Astrocyte (in vitro differentiated cells and primary cell): Measurements from ENCODE around the gene POLD3. TPM values are rescaled to one million over a fixed set of nuclear protein-coding genes. Genes with fewer than 3 reads are reported as not detected.

ENCODE experiments used
- DNase-seq: peaks from one replicate; pipeline ENCODE4 v3.0.0-alpha.2; 2010; ENCODE audit warnings: low read depth
- FAIRE-seq: peaks from 2 replicates; lab custom pipeline; 2011; peaks lifted over from hg19 to GRCh38; lab: Jason Lieb, UNC
- H2AFZ ChIP-seq: 2 replicates; pipeline ENCODE4 v1.6.0; 2012; ENCODE audit warnings: low read depth, low read length, inconsistent platforms
- H3K27ac ChIP-seq: 2 replicates; pipeline ENCODE4 v1.5.1; 2011; ENCODE audit warnings: low read depth, low read length, inconsistent platforms
- H3K27me3 ChIP-seq: 2 replicates; pipeline ENCODE4 v1.6.0; 2011; ENCODE audit warnings: low read length, inconsistent platforms; ENCODE audit not compliant: insufficient read depth
- H3K36me3 ChIP-seq: 2 replicates; pipeline ENCODE4 v1.5.1; 2011; ENCODE audit warnings: low read length, inconsistent platforms; ENCODE audit not compliant: insufficient read depth
- H3K4me1 ChIP-seq: 2 replicates; pipeline ENCODE4 v1.5.1; 2011; ENCODE audit warnings: low read length, inconsistent platforms; ENCODE audit not compliant: insufficient read depth
- H3K4me2 ChIP-seq: 2 replicates; pipeline ENCODE4 v1.6.0; 2012; ENCODE audit warnings: low read length, inconsistent platforms
- H3K4me3 ChIP-seq: 2 replicates; pipeline ENCODE4 v1.5.1; 2011; ENCODE audit warnings: low read depth, mild to moderate bottlenecking, low read length, inconsistent platforms; ENCODE audit not compliant: insufficient read depth
- H3K79me2 ChIP-seq: 2 replicates; pipeline ENCODE4 v1.6.0; 2012; ENCODE audit warnings: mild to moderate bottlenecking, low read length, inconsistent platforms; ENCODE audit not compliant: insufficient read depth
- H3K9ac ChIP-seq: 2 replicates; pipeline ENCODE4 v1.6.0; 2012; ENCODE audit warnings: mild to moderate bottlenecking, low read length, inconsistent platforms
- H3K9me3 ChIP-seq: 2 replicates; pipeline ENCODE4 v1.5.1; 2012; ENCODE audit warnings: low read depth, mild to moderate bottlenecking, low read length, inconsistent platforms; ENCODE audit not compliant: insufficient read depth
- H4K20me1 ChIP-seq: 2 replicates; pipeline ENCODE4 v1.6.0; 2012; ENCODE audit warnings: low read length, inconsistent platforms; ENCODE audit not compliant: insufficient read depth
- H3K27ac Mint-ChIP-seq: one replicate; pipeline ENCODE4 v1.8.0; 2021; ENCODE audit warnings: mild to moderate bottlenecking, mixed read lengths; ENCODE audit not compliant: unreplicated experiment
- H3K27me3 Mint-ChIP-seq: one replicate; pipeline ENCODE4 v1.8.0; 2021; ENCODE audit warnings: low read depth, mixed read lengths; ENCODE audit not compliant: unreplicated experiment
- H3K36me3 Mint-ChIP-seq: one replicate; pipeline ENCODE4 v1.8.0; 2021; ENCODE audit warnings: low read depth, mixed read lengths; ENCODE audit not compliant: unreplicated experiment
- H3K4me1 Mint-ChIP-seq: one replicate; pipeline ENCODE4 v1.8.0; 2021; ENCODE audit warnings: low read depth, mixed read lengths; ENCODE audit not compliant: unreplicated experiment
- H3K4me3 Mint-ChIP-seq: one replicate; pipeline ENCODE4 v1.8.0; 2021; ENCODE audit warnings: mild to moderate bottlenecking, moderate library complexity, mixed read lengths; ENCODE audit not compliant: unreplicated experiment
- H3K9me3 Mint-ChIP-seq: one replicate; pipeline ENCODE4 v1.8.0; 2021; ENCODE audit warnings: mild to moderate bottlenecking, mixed read lengths; ENCODE audit not compliant: unreplicated experiment
- EZH2 ChIP-seq: IDR thresholded peaks from 2 replicates; pipeline ENCODE4 v1.6.1; 2012; ENCODE audit warnings: mild to moderate bottlenecking, low read length, inconsistent platforms; ENCODE audit not compliant: insufficient read depth
- total RNA-seq: library from RNA; stranded (reverse); gene quantifications from 2 replicates; pipeline ENCODE4 v1.2.1, GENCODE V29; 2021
- TF ChIP-seq, protein P1 (sequence below): IDR thresholded peaks from 2 replicates; pipeline ENCODE4 v1.5.1; 2011; ENCODE audit warnings: low read depth, mild to moderate bottlenecking, inconsistent platforms, low read length, moderate library complexity; ENCODE audit not compliant: insufficient read depth

The POLD3 gene
- total RNA-seq, 1 donor from 2014 or later = 6.5 TPM

DNA sequence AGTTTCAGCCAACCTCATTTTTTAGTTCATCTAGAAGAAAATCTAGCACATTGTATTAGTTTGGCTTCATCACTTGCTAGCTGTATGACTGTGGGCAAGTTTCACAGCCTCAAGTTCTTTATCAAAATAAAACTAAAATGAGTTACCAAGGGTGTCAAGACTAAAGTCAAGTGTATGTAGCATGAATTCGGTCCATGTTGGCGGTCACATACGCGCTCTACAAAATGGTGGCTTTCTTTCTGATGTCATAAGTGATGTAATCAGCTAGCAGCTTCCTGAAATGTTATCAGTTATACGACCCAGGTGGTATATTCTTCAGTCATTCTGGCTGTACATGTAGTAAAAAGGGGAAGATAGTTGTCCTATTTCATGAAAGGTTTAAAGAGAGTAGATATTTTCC is 50.5 kb downstream of the POLD3 start:
- Histone ChIP-seq H3K9ac (no peak overlapping the region), H3K27me3 (no peaks in the 10 kb centered on the region), H3K9me3 (no peaks in the 10 kb centered on the region), H3K4me2 (no peak overlapping the region), H3K27ac (no peak overlapping the region), H3K4me1 (no peaks in the 10 kb centered on the region), H3K36me3 (peaks cover 7% of the 10 kb centered on the region), H4K20me1 (no peaks in the 10 kb centered on the region), H3K79me2 (no peaks in the 10 kb centered on the region), H3K4me3 (no peak overlapping the region), H2AFZ (no peak overlapping the region)
- DNase-seq (no peak), FAIRE-seq (no peak)
- H3K27me3 Mint-ChIP-seq = no peaks in the 10 kb centered on the region
- no peaks in the 10 kb centered on the region for H3K36me3 Mint-ChIP-seq
- H3K27ac Mint-ChIP-seq = no peak overlapping the region
- H3K4me3 Mint-ChIP-seq = no peak overlapping the region
- H3K9me3 Mint-ChIP-seq = peaks cover 1% of the 10 kb centered on the region
- no peaks in the 10 kb centered on the region for H3K4me1 Mint-ChIP-seq
- TF ChIP-seq, protein P1, sequence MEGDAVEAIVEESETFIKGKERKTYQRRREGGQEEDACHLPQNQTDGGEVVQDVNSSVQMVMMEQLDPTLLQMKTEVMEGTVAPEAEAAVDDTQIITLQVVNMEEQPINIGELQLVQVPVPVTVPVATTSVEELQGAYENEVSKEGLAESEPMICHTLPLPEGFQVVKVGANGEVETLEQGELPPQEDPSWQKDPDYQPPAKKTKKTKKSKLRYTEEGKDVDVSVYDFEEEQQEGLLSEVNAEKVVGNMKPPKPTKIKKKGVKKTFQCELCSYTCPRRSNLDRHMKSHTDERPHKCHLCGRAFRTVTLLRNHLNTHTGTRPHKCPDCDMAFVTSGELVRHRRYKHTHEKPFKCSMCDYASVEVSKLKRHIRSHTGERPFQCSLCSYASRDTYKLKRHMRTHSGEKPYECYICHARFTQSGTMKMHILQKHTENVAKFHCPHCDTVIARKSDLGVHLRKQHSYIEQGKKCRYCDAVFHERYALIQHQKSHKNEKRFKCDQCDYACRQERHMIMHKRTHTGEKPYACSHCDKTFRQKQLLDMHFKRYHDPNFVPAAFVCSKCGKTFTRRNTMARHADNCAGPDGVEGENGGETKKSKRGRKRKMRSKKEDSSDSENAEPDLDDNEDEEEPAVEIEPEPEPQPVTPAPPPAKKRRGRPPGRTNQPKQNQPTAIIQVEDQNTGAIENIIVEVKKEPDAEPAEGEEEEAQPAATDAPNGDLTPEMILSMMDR = no peak
- no peak for TF ChIP-seq EZH2

DNA sequence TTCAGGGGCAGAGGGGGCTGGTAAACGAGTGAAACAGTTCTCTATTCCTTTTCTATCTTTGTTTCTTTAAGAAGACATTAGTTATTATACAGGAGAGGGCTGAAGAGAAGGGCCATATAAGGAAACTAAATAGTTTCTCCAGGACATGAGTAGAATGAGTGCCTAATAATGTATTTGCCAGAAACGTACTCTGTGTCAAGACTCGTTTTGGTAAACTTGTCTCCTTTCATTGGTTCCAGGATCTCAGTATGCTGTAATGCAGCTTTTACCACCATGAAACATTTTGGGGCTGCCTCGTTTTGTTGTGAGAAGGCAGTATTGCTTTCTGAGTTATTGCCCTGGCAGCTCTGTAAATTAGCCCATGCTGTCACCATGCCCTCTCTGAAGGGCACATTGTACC is 51.7 kb downstream of the POLD3 start:
- Histone ChIP-seq H3K4me2 (no peak overlapping the region), H3K27ac (no peak overlapping the region), H4K20me1 (no peaks in the 10 kb centered on the region), H3K4me1 (no peaks in the 10 kb centered on the region), H3K27me3 (no peaks in the 10 kb centered on the region), H3K36me3 (peaks cover 4% of the 10 kb centered on the region), H3K9me3 (no peaks in the 10 kb centered on the region), H3K9ac (no peak overlapping the region), H2AFZ (no peak overlapping the region), H3K4me3 (no peak overlapping the region), H3K79me2 (no peaks in the 10 kb centered on the region)
- Mint-ChIP-seq H3K27ac (no peak overlapping the region), H3K36me3 (no peaks in the 10 kb centered on the region), H3K27me3 (no peaks in the 10 kb centered on the region), H3K9me3 (peaks cover 1% of the 10 kb centered on the region), H3K4me3 (no peak overlapping the region), H3K4me1 (no peaks in the 10 kb centered on the region)
- no peak for FAIRE-seq
- TF ChIP-seq, protein P1 = no peak
- no peak for TF ChIP-seq EZH2
- no peak for DNase-seq

DNA sequence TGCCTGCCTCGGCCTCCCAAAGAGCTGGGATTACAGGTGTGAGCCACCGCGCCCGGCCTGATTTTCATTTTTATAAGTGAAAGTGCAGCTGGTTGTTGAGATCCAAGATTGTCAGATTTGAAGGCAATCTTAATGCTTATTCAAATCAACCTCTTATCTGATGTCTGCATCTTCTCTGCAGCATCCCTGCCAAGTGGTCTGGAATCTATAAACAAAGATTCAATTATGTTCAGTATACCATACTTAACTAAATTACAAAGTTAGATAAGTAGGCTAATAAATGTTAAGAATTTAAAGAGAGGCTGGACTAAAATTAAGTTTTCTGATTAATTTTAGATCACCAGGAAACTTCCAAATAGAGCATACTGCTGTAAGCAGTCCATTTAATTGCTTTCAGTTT is 53.8 kb downstream of the POLD3 start:
- H2AFZ ChIP-seq = no peak overlapping the region
- no peaks in the 10 kb centered on the region for H3K9me3 Mint-ChIP-seq
- no peak overlapping the region for H3K27ac Mint-ChIP-seq
- H3K27me3 Mint-ChIP-seq = no peaks in the 10 kb centered on the region
- H3K4me1 Mint-ChIP-seq = no peaks in the 10 kb centered on the region
- no peak overlapping the region for H3K4me3 ChIP-seq
- H3K9ac ChIP-seq = no peak overlapping the region
- no peaks in the 10 kb centered on the region for H3K79me2 ChIP-seq
- no peak overlapping the region for H3K27ac ChIP-seq
- DNase-seq (no peak), FAIRE-seq (no peak)
- TF ChIP-seq EZH2 = no peak
- TF ChIP-seq, protein P1 = no peak
- no peaks in the 10 kb centered on the region for H3K9me3 ChIP-seq
- no peak overlapping the region for H3K4me3 Mint-ChIP-seq
- no peaks in the 10 kb centered on the region for H3K27me3 ChIP-seq
- H4K20me1 ChIP-seq = no peaks in the 10 kb centered on the region
- no peaks in the 10 kb centered on the region for H3K36me3 Mint-ChIP-seq
- H3K4me2 ChIP-seq = no peak overlapping the region
- no peaks in the 10 kb centered on the region for H3K4me1 ChIP-seq
- H3K36me3 ChIP-seq = peaks cover 4% of the 10 kb centered on the region
